GM20431 (cell line): ENCODE data around the gene EXOC1L.

Experiments used
- in situ Hi-C: fragments of 300-500 bp; cut with MseI, MboI; formaldehyde crosslinking; loops from one replicate; pipeline ENCODE4 v1.15.0; 2020; ENCODE audit warnings: low sequenced_read_pairs; ENCODE audit not compliant: unreplicated experiment

The EXOC1L gene, protein sequence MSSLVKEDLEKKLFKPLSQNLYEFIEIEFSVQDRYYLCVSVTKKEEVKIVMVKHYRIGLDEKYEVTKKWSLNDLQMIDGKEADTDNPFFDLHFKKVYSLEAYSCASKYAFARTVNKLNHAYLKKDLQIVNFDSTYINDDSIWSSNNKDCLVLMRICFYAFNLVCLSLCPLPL

DNA sequence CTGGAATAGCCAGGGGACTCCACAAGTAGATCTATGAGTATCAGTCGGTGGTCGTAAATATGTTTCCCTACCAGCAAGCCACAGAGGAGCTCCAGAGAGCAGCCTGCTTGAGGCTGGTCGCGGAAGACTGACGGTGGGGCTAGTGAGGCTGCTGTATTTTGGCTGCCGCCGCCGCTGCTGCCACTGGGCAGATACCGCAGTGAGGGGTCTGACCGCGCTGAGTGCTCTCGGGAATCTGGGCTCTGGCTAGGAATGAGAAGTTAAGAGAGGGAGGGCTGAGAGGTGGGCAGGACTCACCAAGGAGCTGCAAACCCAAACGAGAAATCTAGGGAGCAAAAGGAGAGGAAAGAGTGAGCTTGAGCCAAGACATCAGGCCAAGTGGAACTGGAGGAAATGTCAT lies at the start of gene EXOC1L:
EXOC1L (plus strand) TSS at position 157 of the 400 bp plus-strand sequence; CDS start at position 394, 237 bp downstream.
- in situ Hi-C loops, result no loop called here

DNA sequence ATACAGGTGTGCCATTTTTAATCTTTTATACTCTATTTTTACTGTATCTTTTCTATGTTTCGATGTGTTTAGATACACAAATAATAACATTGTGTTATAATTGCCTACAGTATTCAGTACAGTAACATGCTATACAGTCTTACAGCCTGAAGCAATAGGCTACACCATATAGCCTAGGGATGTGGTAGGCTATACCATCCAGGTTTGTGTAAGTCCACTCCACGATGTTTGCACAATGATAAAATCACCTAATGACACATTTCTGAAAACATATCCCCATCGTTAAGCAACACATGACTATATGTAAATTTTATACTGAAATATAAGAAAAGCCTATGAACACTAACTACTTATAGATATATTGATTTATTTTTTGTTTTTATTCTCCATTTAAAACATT lies 48.9 kb upstream of the EXOC1L start:
- in situ Hi-C loops, result no loop called here

DNA sequence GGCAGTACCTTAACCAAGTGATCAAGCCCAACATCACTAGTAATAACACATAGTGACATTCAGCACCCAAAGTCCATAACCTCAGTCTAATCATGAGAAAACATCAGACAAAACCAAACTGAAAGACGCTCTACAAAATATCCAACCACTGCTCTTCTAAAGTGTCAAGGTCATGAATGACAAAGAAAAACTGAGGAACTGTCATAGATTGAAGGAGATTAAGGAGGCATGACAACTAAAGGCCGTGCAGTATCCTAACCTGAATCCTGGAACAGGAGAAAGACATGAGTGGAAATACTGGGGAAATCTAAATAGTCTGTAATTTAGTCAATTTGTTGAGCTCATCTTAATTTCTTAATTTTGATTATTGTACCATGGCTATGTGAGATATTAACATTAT lies 38.2 kb upstream of the EXOC1L start:
- in situ Hi-C loops, result no loop called here

DNA sequence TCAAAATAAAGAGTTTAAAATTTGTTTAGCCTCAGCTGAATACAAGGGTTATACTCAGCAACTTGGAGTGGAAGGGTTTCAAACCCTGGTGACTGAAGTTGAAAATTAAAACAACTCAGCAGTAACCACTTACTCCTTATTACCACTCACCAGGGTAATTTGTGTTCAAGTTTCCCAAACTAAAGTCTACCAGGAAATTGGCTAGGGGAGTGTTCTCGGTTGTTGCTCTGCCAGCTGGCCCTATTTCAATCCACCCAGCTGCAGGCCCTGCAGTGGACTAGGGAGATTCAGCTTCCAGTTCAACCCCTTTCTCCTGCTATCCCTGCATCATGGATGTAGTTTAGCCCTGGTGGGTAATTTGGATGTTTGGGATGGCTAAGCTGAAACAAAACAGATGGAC lies 37.8 kb upstream of the EXOC1L start:
- in situ Hi-C loops, result no loop called here

DNA sequence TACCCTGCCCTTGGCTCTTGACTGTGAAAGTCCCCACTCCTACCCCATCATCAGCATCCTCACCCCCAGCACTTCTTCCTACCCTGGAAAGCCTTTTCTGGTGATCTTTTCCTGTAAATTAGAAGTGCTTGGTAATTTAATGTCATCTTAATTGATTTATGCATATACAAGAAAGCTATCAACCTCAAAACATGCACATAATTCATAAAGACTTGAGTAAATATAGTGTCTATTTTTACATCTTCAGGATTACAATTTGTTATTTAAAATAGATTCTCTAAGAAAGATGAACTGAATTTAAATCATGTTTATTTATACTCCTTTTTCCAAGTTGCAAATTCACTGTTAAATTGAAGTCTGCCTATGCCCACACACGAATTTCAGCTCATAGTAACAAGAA lies 36.0 kb upstream of the EXOC1L start:
- in situ Hi-C loops, result no loop called here

DNA sequence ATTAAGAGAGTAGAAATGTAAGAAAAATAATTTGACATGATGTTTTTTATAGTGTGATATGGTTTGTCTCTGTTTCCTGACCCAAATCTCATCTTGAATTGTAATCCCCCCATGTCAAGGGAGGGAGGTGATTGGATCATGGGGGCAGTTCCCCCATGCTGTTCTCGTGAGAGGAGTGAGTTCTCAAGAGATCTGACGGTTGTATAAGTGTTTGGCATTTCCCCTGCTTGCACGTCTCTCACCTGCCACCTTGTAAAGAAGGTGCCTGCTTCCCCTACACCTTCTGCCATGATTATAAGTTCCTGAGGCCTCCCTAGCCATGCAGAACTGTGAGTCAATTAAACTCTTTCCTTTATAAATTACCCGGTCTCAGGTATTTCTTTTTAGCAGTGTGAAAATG lies 34.8 kb upstream of the EXOC1L start:
- in situ Hi-C loops, result no loop called here

DNA sequence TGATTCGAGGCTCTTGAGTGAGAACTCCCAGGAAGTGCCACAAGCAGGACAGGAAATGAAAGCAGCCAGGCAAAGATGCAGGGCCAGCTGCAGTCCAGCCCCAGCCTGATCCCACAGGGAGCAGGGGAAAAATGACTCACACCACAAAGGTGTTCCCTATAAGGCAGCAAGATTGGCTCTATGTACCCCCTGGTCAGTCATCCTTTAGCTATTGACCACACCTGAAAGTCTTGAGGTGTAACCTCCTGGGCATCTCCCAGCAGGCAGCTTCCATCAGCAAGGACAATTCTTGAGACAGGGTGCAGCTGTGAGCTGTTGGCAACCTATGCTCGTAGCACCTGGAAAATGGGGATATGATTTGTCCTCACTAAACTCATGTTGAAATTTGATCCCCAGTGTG lies 27.9 kb upstream of the EXOC1L start:
- in situ Hi-C loops, result no loop called here

DNA sequence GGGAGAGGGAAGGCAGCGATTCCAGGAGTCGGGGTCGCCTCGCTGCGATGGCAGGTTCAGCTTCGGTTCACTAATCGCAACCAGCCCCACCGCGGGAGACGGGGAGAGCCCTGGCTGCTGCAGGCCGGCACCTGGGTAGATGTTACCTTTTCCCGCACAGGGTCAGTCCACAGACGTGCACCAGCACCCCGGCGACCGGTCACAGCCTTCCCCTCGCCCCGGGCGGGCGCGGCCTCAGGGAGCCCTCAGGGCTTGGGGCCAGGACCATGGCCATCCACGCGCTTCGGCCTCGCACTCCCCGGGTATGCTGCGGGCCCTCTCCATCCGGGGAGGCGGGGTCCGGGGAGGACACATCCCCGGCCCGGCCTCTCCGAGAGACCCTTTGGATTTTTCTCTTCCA lies 26.1 kb upstream of the EXOC1L start:
- in situ Hi-C loops, result no loop called here

DNA sequence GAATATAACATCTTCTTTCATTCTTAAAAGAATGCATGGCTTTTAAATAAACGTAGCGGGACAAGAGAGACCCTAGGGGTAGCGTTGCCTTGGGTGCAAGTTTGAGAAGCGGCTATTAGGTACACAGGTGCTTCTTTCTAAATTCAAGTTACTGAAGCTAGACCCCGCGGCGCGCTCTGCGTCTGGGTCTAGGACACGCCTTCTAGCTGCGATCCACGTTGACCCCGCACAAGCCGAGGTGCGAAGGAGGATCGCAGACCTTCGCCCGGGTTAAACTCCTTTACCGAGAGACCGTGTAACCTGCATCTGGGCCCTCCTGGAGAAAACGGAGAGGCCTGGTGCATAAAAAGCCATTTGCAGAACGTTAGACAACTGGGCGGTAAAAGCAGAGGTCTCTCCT lies 25.5 kb upstream of the EXOC1L start:
- in situ Hi-C loops, result no loop called here

DNA sequence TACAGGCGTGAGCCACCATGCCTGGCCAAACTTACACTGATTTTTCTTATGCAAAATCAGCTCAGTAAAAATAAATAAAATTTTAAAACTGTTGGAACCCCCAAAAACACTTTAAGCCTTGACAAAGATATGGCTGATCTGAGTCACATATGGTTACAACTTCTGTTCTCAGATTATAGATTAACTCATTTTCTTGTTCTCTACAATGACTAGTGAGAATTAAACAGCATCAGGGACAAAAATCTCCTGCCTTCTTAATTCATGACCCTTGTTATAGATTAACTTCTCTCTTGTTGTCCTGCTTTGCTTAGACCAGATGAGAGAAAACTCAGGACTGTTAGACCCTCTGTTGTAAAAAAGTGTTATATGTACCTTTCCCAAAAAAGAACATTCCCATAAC lies 24.2 kb upstream of the EXOC1L start:
- in situ Hi-C loops, result no loop called here

DNA sequence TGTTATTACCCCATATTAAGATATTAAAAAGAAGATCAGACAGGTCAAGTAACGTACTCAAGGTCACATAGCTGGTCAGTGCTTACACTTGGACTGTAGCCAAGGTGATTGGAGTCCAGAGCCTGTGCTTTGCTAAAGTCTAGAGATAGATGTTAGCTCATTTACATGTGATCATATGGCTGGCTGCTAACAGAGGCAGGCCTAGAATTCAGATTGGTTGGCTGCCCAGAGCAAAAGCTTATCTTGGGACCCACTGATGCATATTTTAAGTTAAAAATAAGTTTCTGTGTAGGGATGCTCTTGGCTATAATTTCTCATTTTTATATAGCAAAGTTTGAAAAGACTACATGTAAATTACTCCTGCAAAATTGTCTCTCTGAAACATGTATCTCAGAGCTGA lies 18.1 kb upstream of the EXOC1L start:
- in situ Hi-C loops, result no loop called here

DNA sequence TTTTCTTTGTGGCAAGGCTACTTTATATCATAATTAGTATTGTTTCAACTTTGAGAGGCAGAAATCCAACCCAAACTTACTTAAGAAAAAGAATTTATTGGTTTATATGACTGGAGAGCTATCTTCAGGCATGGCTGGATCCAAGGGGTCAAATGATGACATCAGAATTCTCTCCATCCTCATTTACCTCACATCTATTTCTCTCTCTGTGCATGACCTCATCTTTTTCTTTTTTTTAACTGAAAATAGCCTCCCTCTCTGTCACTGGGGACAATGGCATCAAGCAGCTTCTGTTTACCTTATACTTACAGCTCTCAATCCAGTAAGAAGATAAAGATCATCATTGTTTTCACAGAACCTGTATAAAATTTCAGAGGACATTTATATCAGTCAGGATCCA lies 12.0 kb upstream of the EXOC1L start:
- in situ Hi-C loops, result no loop called here

DNA sequence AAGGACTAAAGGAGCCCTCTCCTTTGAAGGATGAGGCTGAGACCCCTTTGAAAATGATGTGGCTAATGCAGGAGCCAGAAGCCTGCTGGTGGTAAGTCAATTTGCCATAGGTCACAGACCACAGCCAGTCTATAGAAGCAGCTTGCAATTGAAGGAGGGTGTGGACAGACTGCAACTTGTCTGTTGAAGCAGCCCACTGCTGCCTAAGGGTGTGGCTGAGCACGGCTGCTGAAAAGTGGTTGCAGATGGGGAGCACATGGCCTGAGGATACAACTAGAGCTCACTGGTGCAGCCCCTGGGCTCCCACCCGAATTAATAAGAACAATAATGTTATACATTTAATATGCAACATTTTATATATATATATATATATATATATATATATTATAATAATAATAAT lies 11.4 kb upstream of the EXOC1L start:
- in situ Hi-C loops, result no loop called here

DNA sequence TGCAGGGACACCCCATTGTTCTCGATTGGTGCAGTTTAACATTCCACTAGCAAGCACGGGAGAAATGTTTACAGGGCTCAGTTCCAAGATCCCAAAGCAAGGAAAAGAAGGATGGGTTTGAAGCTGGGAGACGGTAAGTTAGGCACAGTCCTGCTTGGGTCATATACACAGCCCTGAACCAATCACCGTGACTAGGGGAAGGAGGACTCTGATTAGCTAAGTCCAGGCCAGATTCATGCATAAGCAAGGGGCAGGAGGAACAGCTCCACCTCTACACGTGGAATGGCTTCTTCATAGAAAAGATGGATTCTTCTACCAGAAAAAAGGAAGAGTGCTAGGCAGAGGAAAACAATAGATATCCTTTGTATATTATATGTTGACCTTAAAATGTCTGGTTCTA lies 11.0 kb upstream of the EXOC1L start:
- in situ Hi-C loops, result no loop called here

DNA sequence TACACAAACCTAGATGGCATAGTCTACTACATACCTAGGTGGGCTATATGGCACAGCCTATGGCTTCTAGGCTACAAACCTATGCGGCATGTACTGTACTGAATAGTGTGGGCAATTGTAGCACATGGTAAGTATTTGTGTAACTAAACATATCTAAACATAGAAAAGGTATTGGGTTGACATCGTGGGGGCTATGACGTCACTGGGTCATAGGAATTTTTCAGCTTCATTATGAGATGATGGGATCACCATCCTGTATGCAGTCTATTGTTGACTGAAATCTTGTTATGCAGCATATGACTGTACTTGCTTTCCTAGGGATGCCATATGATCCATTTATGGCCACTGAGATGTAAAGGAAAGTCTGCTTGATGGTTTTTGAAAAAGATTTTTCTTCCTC lies 1.9 kb upstream of the EXOC1L start:
- in situ Hi-C loops, result no loop called here

DNA sequence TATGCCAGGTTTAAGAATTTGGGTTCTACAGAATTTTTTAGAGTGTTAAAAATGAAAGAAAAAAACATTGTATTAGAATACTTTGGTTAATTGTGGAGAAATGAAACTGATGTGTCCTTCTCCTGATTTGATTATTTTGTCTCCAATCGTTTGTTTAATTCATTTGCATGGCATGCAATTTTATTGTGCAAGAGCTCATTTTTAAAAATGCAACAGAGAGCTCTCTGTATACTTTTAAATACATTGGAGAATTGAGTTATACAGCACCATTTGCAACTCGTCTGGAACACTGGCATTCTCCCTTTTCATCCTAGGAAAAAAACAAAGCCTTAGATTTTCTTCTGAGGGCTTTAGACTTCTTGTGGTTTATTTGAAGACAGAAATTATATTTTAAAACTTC lies 689 bp downstream of the EXOC1L start:
- in situ Hi-C loops, result no loop called here

DNA sequence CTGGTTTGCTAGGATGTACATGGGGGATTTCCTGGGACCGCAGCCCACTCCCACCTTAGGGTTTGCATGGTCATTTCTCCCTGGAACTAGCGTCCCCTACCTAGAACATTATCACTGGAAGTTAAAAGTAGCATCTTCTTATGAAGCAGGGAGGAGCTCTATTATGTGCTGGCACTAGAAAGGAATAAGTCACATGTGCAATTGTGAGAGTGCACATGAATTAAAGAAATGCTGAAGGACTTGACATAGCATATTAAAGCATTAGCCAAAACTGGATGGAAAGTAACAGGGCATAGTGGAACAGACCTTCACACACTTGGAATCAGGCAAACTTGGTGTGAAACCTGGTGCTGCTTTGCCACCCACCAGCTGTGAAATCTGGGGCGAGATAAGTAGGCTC lies 2.7 kb downstream of the EXOC1L start:
- in situ Hi-C loops, result no loop called here

DNA sequence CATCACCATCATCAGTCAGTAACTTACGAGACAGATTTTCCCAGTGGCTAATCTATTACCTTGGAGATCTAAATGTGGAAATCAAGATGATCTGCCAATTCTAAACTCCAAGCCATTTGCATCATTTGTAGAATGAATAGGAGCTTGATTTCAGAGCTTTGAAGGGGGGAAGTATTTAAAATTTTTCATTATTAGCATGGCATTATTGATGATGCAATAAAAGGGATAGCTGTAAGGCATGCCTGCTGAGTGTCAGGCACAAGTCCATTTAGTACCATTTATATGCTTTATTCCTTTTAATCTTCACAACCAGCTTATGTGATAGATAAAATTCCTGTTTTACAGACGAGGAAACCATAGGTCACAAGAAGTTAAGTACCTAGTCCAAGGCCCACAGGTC lies 5.3 kb downstream of the EXOC1L start:
- in situ Hi-C loops, result no loop called here

DNA sequence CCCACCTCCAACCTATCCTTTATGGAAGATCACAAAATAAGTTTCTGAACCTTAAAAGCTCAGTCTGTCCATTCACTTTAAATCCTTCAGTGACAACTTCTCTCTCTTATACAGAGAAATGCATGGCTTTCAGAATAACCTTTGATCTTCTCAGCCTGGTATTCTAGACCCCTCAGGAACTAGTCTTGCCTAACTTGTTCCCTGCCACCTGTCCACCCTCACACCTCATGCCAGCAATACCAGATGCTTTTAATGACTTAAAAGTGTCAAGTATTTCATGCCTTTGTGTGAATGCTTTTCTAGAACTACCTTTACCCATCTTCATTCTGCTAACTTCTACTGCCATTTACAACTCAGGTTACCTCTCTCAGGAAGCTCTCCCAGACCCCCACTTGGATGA lies 7.4 kb downstream of the EXOC1L start:
- in situ Hi-C loops, result no loop called here

DNA sequence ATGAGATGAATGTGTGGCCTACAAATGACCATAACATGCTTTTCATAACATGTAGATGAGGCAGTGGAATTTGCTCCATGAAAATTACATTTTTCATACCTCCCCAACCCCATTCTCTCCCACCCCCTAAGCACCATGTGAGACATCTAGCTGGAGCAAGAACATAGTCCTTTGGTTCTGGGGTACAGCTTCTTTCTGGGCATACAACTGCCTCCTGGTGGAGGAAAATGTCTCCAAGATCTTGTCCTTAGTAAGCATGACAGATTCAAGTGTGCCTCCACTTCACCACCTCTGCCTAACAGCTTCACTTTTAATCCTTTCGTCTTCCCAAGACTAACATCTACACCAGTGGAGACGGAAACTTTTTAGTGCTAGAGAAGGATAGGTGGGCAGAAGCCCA lies 8.0 kb downstream of the EXOC1L start:
- in situ Hi-C loops, result no loop called here

DNA sequence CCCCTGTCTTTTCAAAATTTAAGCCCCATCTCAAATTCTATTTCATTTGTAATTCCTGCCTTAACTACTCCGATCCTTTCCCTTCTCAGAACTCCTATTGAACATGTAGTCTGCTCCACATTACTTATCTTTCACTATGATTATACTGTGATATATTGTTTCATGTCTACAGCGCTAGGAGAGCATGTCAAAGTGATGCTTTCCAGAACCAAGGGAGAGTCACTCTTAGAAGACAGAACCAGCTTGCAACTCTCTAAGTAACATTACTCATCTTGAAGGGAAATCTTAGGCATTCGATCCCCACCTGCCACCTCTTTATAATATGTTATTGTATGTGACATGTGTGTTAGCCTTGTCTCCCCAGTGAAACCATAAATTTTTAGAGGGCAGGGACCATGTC lies 10.5 kb downstream of the EXOC1L start:
- in situ Hi-C loops, result no loop called here

DNA sequence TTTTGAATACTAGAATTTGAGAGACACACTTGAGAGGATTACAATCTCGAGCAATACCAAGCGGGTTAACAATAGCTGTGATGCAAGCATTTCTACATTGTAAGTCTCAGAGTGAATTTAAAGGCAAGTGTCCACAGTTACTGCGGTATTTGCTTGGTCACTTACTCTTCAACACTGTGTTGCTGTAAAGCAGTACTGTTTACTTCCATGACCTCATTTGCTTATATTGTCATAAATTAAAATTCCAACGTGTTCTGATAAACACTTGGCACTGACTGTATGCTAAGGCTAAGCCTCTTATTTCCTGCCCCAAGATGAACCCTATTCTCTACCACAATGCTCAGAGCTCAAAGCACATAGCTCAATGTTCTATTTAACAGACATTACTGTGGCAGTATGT lies 11.1 kb downstream of the EXOC1L start:
- in situ Hi-C loops, result no loop called here
